Activated CD8-positive, alpha-beta T cell treated with anti-CD3 and anti-CD28 coated beads for 36 hours (primary cell): Measurements from ENCODE around the gene MICAL3. TPM values are rescaled to one million over a fixed set of nuclear protein-coding genes. Genes with fewer than 3 reads are reported as not detected.

Experiments
- ATAC-seq: fragments of 200-7000 bp; cut with Tn5 transposase; one replicate; pipeline ENCODE4 v1.10.0; 2021; ENCODE audit warnings: mild to moderate bottlenecking, moderate library complexity
- CTCF ChIA-PET: fragments of 350-600 bp; sonication (Branson Sonifier 250); formaldehyde crosslinking; loops from one replicate; lab custom pipeline; 2021; ENCODE audit warnings: antibody characterized with exemption; lab: Charles Lee
- POLR2A ChIA-PET: fragments of 350-600 bp; sonication (Branson Sonifier 250); formaldehyde crosslinking; loops from one replicate; lab custom pipeline; 2021; ENCODE audit warnings: antibody characterized with exemption; lab: Charles Lee
- DNase-seq: peaks from one replicate; pipeline ENCODE4 v3.0.0-alpha.2; 2020
- H3K27ac Mint-ChIP-seq: one replicate; pipeline ENCODE4 v1.8.0; 2021; ENCODE audit warnings: mild to moderate bottlenecking, mixed read lengths
- H3K27me3 Mint-ChIP-seq: one replicate; pipeline ENCODE4 v1.8.0; 2021; ENCODE audit warnings: mixed read lengths
- H3K36me3 Mint-ChIP-seq: one replicate; pipeline ENCODE4 v1.8.0; 2021; ENCODE audit warnings: low read depth, mixed read lengths
- H3K4me1 Mint-ChIP-seq: one replicate; pipeline ENCODE4 v1.8.0; 2021; ENCODE audit warnings: low read depth, mixed read lengths
- H3K4me3 Mint-ChIP-seq: one replicate; pipeline ENCODE4 v1.8.0; 2021; ENCODE audit warnings: mild to moderate bottlenecking, moderate library complexity, mixed read lengths
- H3K9me3 Mint-ChIP-seq: one replicate; pipeline ENCODE4 v1.8.0; 2021; ENCODE audit warnings: mixed read lengths
- CTCF ChIP-seq: fragments of 200-600 bp; IDR thresholded peaks from one replicate; pipeline ENCODE4 v1.8.0; 2022; ENCODE audit warnings: antibody characterized with exemption, mild to moderate bottlenecking
- intact Hi-C: fragments of 100-400 bp; cut with micrococcal nuclease; formaldehyde crosslinking; loops from one replicate; pipeline ENCODE4 v1.10.0; 2022
- microRNA-seq: library from miRNA; unstranded; fragments of <30 nt; microRNA quantifications from one replicate; pipeline ENCODE4 v1.2.0, GENCODE V29; 2022; ENCODE audit warnings: borderline microRNAs expressed, borderline replicate concordance
- total RNA-seq, 2 experiments: library from RNA; stranded (reverse); gene quantifications; one replicate each; pipeline ENCODE4 v1.2.3, GENCODE V29; 2021

MICAL3 gene
- total RNA-seq, 2 experiments from 2014 or later = 31.6 to 32.4 TPM

DNA sequence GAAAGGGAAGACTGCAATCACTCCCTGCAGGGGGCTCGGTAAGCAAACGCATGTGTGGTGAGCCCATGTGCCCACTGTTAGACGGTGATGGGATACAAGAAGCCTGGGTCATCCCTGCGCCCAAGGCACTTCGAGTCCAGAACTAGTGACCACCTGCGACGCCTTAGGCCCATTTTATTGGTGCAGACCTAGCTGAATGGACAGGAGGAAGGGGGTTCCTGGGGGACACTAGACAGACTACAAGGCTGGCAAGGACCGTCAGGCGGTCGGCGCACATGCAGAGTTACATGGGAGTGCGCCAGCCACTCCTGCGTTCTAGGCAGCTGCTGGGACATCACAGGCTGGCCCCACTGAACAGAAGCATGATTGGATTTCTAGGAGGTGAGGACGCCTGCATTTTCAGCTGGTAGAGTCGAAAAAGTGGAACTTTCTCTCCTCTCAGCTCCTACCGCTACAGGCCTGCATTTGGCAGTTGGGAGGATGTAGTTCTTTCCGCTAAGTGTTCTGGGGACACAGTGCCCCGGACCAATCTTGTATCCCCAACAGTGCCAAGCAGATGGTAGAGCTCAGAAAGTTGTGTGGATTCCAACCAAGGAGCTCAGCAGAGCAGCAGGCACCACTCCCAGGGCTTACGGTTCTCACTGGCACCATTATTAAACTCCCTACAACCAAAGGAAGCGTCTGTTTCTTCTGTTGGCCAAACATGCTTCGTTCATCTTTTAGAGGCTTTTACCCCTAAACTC lies 285.8 kb downstream of the MICAL3 start:
- ChIA-PET CTCF (interaction anchor here (0.7 to 9.7 kb wide), 3 partner anchors 15 to 338 kb away, joined by 3 to 137 read pairs (median 30); no protein-coding TSS in a partner anchor), POLR2A (no interaction called here)
- DNase-seq (no peak), ATAC-seq (no peak)
- no peaks in the 10 kb centered on the region for H3K9me3 Mint-ChIP-seq
- H3K36me3 Mint-ChIP-seq = no peaks in the 10 kb centered on the region
- H3K27me3 Mint-ChIP-seq = no peaks in the 10 kb centered on the region
- intact Hi-C loops = no loop called here
- H3K4me3 Mint-ChIP-seq = no peak overlapping the region
- no peak overlapping the region for H3K27ac Mint-ChIP-seq
- H3K4me1 Mint-ChIP-seq = peaks cover 19% of the 10 kb centered on the region
- TF ChIP-seq CTCF = no peak

Small RNA genes lying within 50 kb of the gene (microRNA-seq; reads per million reads assigned to microRNA genes)
- gene MIR3198-1 (not detected), gene MIR648 (not detected)

Other genes starting within 250 kb of the MICAL3 start
- 10 to 100 TPM; 57.8 to 59.7 TPM for gene PEX26, start 53.4 kb upstream of the MICAL3 start, total RNA-seq
- under 1 TPM; 0.56 to 0.85 TPM for gene TUBA8, start 86.2 kb upstream of the MICAL3 start, total RNA-seq
- 1 to 10 TPM; 6.4 to 6.6 TPM for gene USP18, start 125.6 kb upstream of the MICAL3 start, total RNA-seq